Effector memory CD4-positive, alpha-beta T cell (primary cell): ENCODE data around the gene SPAAR.
"Not testable (repeated sequence)": the region's sequence is repeated elsewhere in the genome, so short reads cannot be mapped to it uniquely, and the experiment has no call there.

Experiments
- DNase-seq, 3 donors: peaks; one replicate each; pipeline ENCODE4 v3.0.0-alpha.2; 2020
- H3K27ac ChIP-seq: 2 replicates; pipeline ENCODE4 v1.7.0; 2013; ENCODE audit warnings: mild to moderate bottlenecking, low read length, moderate library complexity; ENCODE audit not compliant: insufficient read depth, poor library complexity, severe bottlenecking
- H3K27me3 ChIP-seq: replicated peaks from 2 replicates; pipeline ENCODE4 v1.7.0; 2013; ENCODE audit warnings: mild to moderate bottlenecking, low read length; ENCODE audit not compliant: insufficient read depth, control insufficient read depth, poor library complexity, severe bottlenecking
- H3K36me3 ChIP-seq: 2 replicates; pipeline ENCODE4 v1.7.0; 2013; ENCODE audit warnings: mild to moderate bottlenecking, low read length, moderate library complexity; ENCODE audit not compliant: control insufficient read depth, insufficient read depth
- H3K4me1 ChIP-seq: 2 replicates; pipeline ENCODE4 v1.7.0; 2013; ENCODE audit warnings: low read length, mild to moderate bottlenecking; ENCODE audit not compliant: control insufficient read depth, insufficient read depth, poor library complexity, severe bottlenecking
- H3K4me3 ChIP-seq: 2 replicates; pipeline ENCODE4 v1.7.0; 2013; ENCODE audit warnings: low read length, low read depth, mild to moderate bottlenecking; ENCODE audit not compliant: insufficient read depth, poor library complexity, severe bottlenecking
- H3K9me3 ChIP-seq: 2 replicates; pipeline ENCODE4 v1.7.0; 2013; ENCODE audit warnings: mild to moderate bottlenecking, low read length, moderate library complexity; ENCODE audit not compliant: control insufficient read depth

SPAAR gene

GRCh38 chr9:35871545-35871944 is 37.7 kb upstream of the SPAAR start:
- no peaks in the 10 kb centered on the region for H3K9me3 ChIP-seq
- H3K4me1 ChIP-seq, result no peaks in the 10 kb centered on the region
- no peak overlapping the region for H3K27ac ChIP-seq
- no peak for DNase-seq
- H3K36me3 ChIP-seq, result no peaks in the 10 kb centered on the region
- no peaks in the 10 kb centered on the region for H3K27me3 ChIP-seq
- no peak overlapping the region for H3K4me3 ChIP-seq

- Histone ChIP-seq H3K4me3 (no peak overlapping the region), H3K4me1 (no peaks in the 10 kb centered on the region), H3K27ac (no peak overlapping the region), H3K9me3 (no peaks in the 10 kb centered on the region), H3K36me3 (no peaks in the 10 kb centered on the region), H3K27me3 (no peaks in the 10 kb centered on the region)
- no peak for DNase-seq
Measured at GRCh38 chr9:35872505-35872904, 36.8 kb upstream of the SPAAR start.

- Histone ChIP-seq H3K9me3 (no peaks in the 10 kb centered on the region), H3K27me3 (no peaks in the 10 kb centered on the region), H3K4me1 (no peaks in the 10 kb centered on the region), H3K36me3 (no peaks in the 10 kb centered on the region), H3K27ac (no peak overlapping the region), H3K4me3 (no peak overlapping the region)
- peak; percentile 54 to 76 (median 62) for DNase-seq
Measured at GRCh38 chr9:35882263-35882848, 26.9 kb upstream of the SPAAR start.

GRCh38 chr9:35882996-35883395 is 26.3 kb upstream of the SPAAR start:
- H3K4me1 ChIP-seq, result no peaks in the 10 kb centered on the region
- H3K9me3 ChIP-seq, result no peaks in the 10 kb centered on the region
- H3K36me3 ChIP-seq, result no peaks in the 10 kb centered on the region
- no peak overlapping the region for H3K27ac ChIP-seq
- H3K27me3 ChIP-seq, result no peaks in the 10 kb centered on the region
- DNase-seq, result no peak
- no peak overlapping the region for H3K4me3 ChIP-seq

GRCh38 chr9:35884908-35885307 is 24.4 kb upstream of the SPAAR start:
- not testable (repeated sequence) for H3K9me3 ChIP-seq, H3K4me1 ChIP-seq, H3K27ac ChIP-seq, DNase-seq, H3K27me3 ChIP-seq, H3K4me3 ChIP-seq, H3K36me3 ChIP-seq

GRCh38 chr9:35891646-35892045 is 17.6 kb upstream of the SPAAR start:
- H3K27ac ChIP-seq, result no peak overlapping the region
- H3K9me3 ChIP-seq, result no peaks in the 10 kb centered on the region
- no peaks in the 10 kb centered on the region for H3K4me1 ChIP-seq
- H3K27me3 ChIP-seq, result no peaks in the 10 kb centered on the region
- DNase-seq, result no peak
- no peaks in the 10 kb centered on the region for H3K36me3 ChIP-seq
- H3K4me3 ChIP-seq, result no peak overlapping the region

GRCh38 chr9:35892051-35892450 is 17.2 kb upstream of the SPAAR start:
- Histone ChIP-seq H3K27ac (no peak overlapping the region), H3K4me3 (no peak overlapping the region), H3K36me3 (no peaks in the 10 kb centered on the region), H3K27me3 (no peaks in the 10 kb centered on the region), H3K9me3 (no peaks in the 10 kb centered on the region), H3K4me1 (no peaks in the 10 kb centered on the region)
- no peak for DNase-seq

- H3K27ac ChIP-seq, result no peak overlapping the region
Measured at GRCh38 chr9:35896570-35896969, 12.7 kb upstream of the SPAAR start.

GRCh38 chr9:35897376-35898099 is 11.8 kb upstream of the SPAAR start:
- H3K4me3 ChIP-seq, DNase-seq, H3K36me3 ChIP-seq, H3K9me3 ChIP-seq, H3K27ac ChIP-seq, H3K4me1 ChIP-seq, H3K27me3 ChIP-seq: not testable (repeated sequence)

More at GRCh38 chr9:35896570-35896969, 12.7 kb upstream of the SPAAR start:
- H3K36me3 ChIP-seq, result no peaks in the 10 kb centered on the region
- DNase-seq, result no peak
- H3K4me1 ChIP-seq, result no peaks in the 10 kb centered on the region
- no peak overlapping the region for H3K4me3 ChIP-seq
- H3K9me3 ChIP-seq, result no peaks in the 10 kb centered on the region
- no peaks in the 10 kb centered on the region for H3K27me3 ChIP-seq

- Histone ChIP-seq H3K4me3 (no peak overlapping the region), H3K4me1 (peaks cover 3% of the 10 kb centered on the region), H3K27me3 (no peaks in the 10 kb centered on the region), H3K27ac (no peak overlapping the region), H3K9me3 (no peaks in the 10 kb centered on the region), H3K36me3 (no peaks in the 10 kb centered on the region)
- no peak for DNase-seq
Measured at GRCh38 chr9:35898337-35898736, 11.0 kb upstream of the SPAAR start.
